Fibroblast of pulmonary artery (primary cell): ENCODE results near the gene PPP2R5C.

Source experiments
- DNase-seq: peaks from one replicate; pipeline ENCODE4 v3.0.0-alpha.2; 2010; ENCODE audit warnings: low read depth
- H3K4me3 ChIP-seq: replicated peaks from 2 replicates; pipeline ENCODE4 v1.5.1; 2011; ENCODE audit warnings: low read depth, mild to moderate bottlenecking, control low read depth, low read length, moderate library complexity
- CTCF ChIP-seq: IDR thresholded peaks from 2 replicates; pipeline ENCODE4 v1.5.1; 2011; ENCODE audit warnings: mild to moderate bottlenecking, control low read depth, low read length, inconsistent platforms; ENCODE audit errors: missing control alignments

The PPP2R5C gene

GRCh38 chr14:101808020-101808641 lies 46.6 kb downstream of the PPP2R5C start:
- no peak for TF ChIP-seq CTCF
- no peak overlapping the region for H3K4me3 ChIP-seq
- no peak for DNase-seq

- TF ChIP-seq CTCF: no peak
- H3K4me3 ChIP-seq: peak overlapping the region; percentile 91
- no peak for DNase-seq
These were observed 47.6 kb downstream of the PPP2R5C start for GRCh38 chr14:101808894-101809670.

GRCh38 chr14:101809671-101810514 lies 48.4 kb downstream of the PPP2R5C start:
- peak; percentile 97 for DNase-seq
- peak overlapping the region; percentile 91 for H3K4me3 ChIP-seq
- no peak for TF ChIP-seq CTCF

GRCh38 chr14:101810897-101811621 lies 49.5 kb downstream of the PPP2R5C start:
- H3K4me3 ChIP-seq: peak overlapping the region; percentile 91
- TF ChIP-seq CTCF: no peak
- peak; percentile 28 for DNase-seq

GRCh38 chr14:101812071-101812470 lies 50.6 kb downstream of the PPP2R5C start:
- TF ChIP-seq CTCF: no peak
- no peak for DNase-seq
- H3K4me3 ChIP-seq: no peak overlapping the region

- no peak for TF ChIP-seq CTCF
- no peak for DNase-seq
- no peak overlapping the region for H3K4me3 ChIP-seq
These were observed 51.8 kb downstream of the PPP2R5C start for GRCh38 chr14:101813171-101813759.
